Type B pancreatic cell (in vitro differentiated cells): ENCODE data around the gene SRGAP3. TPM values are rescaled to one million over a fixed set of nuclear protein-coding genes. Genes with fewer than 3 reads are reported as not detected.

Experiments used
- DNase-seq: peaks from one replicate; pipeline ENCODE4 v3.0.0; 2021; ENCODE audit warnings: mixed read lengths; ENCODE audit not compliant: unreplicated experiment; ENCODE audit errors: extremely low spot score
- H3K27ac Mint-ChIP-seq: 2 replicates; pipeline ENCODE4 v1.8.0; 2021; ENCODE audit warnings: mild to moderate bottlenecking, mixed read lengths
- H3K27me3 Mint-ChIP-seq: 2 replicates; pipeline ENCODE4 v1.8.0; 2021; ENCODE audit warnings: mixed read lengths
- H3K36me3 Mint-ChIP-seq: 2 replicates; pipeline ENCODE4 v1.8.0; 2021; ENCODE audit warnings: mixed read lengths
- H3K4me1 Mint-ChIP-seq: one replicate; pipeline ENCODE4 v1.8.0; 2021; ENCODE audit warnings: mixed read lengths; ENCODE audit not compliant: unreplicated experiment
- H3K4me3 Mint-ChIP-seq: 2 replicates; pipeline ENCODE4 v1.8.0; 2021; ENCODE audit warnings: mild to moderate bottlenecking, mixed read lengths
- H3K9me3 Mint-ChIP-seq: 2 replicates; pipeline ENCODE4 v1.8.0; 2021; ENCODE audit warnings: mixed read lengths
- total RNA-seq: library from RNA; stranded (reverse); gene quantifications from 2 replicates; pipeline ENCODE4 v1.2.1, GENCODE V29; 2021; ENCODE audit warnings: low replicate concordance
- TF ChIP-seq, protein P1 (sequence below): fragments of 200-600 bp; sonication (generic); conservative IDR thresholded peaks from 2 replicates; pipeline ENCODE4 v1.5.0; 2021; ENCODE audit warnings: antibody characterized with exemption, mild to moderate bottlenecking

The SRGAP3 gene
- total RNA-seq, 1 donor from 2014 or later, result 41.7 TPM

- Mint-ChIP-seq H3K9me3 (no peaks in the 10 kb centered on the region), H3K27ac (peak overlapping the region; percentile 13), H3K4me3 (no peak overlapping the region), H3K27me3 (peaks cover 5% of the 10 kb centered on the region), H3K36me3 (peaks cover 15% of the 10 kb centered on the region), H3K4me1 (peaks cover 47% of the 10 kb centered on the region)
- no peak for DNase-seq
- TF ChIP-seq, protein P1, sequence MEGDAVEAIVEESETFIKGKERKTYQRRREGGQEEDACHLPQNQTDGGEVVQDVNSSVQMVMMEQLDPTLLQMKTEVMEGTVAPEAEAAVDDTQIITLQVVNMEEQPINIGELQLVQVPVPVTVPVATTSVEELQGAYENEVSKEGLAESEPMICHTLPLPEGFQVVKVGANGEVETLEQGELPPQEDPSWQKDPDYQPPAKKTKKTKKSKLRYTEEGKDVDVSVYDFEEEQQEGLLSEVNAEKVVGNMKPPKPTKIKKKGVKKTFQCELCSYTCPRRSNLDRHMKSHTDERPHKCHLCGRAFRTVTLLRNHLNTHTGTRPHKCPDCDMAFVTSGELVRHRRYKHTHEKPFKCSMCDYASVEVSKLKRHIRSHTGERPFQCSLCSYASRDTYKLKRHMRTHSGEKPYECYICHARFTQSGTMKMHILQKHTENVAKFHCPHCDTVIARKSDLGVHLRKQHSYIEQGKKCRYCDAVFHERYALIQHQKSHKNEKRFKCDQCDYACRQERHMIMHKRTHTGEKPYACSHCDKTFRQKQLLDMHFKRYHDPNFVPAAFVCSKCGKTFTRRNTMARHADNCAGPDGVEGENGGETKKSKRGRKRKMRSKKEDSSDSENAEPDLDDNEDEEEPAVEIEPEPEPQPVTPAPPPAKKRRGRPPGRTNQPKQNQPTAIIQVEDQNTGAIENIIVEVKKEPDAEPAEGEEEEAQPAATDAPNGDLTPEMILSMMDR, result peak; percentile 41
Measured at GRCh38 chr3:9102240-9102981, 147.0 kb downstream of the SRGAP3 start.

- H3K27ac Mint-ChIP-seq, result no peak overlapping the region
- H3K27me3 Mint-ChIP-seq, result peaks cover 5% of the 10 kb centered on the region
- no peak for DNase-seq
- H3K36me3 Mint-ChIP-seq, result peaks cover 12% of the 10 kb centered on the region
- peaks cover 47% of the 10 kb centered on the region for H3K4me1 Mint-ChIP-seq
- no peak overlapping the region for H3K4me3 Mint-ChIP-seq
- TF ChIP-seq, protein P1, result no peak
- H3K9me3 Mint-ChIP-seq, result no peaks in the 10 kb centered on the region
Measured at GRCh38 chr3:9101286-9101685, 148.2 kb downstream of the SRGAP3 start.

DNA sequence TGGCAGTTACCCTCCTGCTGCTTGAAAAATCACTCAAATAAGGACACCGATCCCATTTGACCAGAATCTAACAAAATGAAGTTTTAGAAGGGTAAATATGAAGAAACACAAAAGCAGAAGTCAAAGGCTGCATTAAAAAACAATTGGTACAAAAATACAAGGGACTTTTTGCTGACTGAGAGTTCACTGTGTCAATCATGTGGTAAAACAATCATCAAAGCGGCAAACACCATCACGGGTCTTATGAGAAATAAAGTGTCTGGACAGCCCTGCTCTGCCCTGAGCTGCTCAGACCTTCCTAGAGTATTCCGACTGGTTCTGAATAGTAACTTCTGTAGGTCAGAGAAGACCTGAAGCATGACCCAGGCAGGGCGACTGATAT, 148.9 kb downstream of the SRGAP3 start:
- Mint-ChIP-seq H3K4me1 (peaks cover 46% of the 10 kb centered on the region), H3K27ac (no peak overlapping the region), H3K27me3 (peaks cover 5% of the 10 kb centered on the region), H3K36me3 (peaks cover 12% of the 10 kb centered on the region), H3K4me3 (no peak overlapping the region), H3K9me3 (no peaks in the 10 kb centered on the region)
- DNase-seq, result no peak
- TF ChIP-seq, protein P1, result no peak

GRCh38 chr3:9099702-9100512, 149.5 kb downstream of the SRGAP3 start:
- peaks cover 42% of the 10 kb centered on the region for H3K4me1 Mint-ChIP-seq
- no peak for DNase-seq
- H3K36me3 Mint-ChIP-seq, result peaks cover 12% of the 10 kb centered on the region
- no peaks in the 10 kb centered on the region for H3K9me3 Mint-ChIP-seq
- peaks cover 5% of the 10 kb centered on the region for H3K27me3 Mint-ChIP-seq
- H3K4me3 Mint-ChIP-seq, result no peak overlapping the region
- H3K27ac Mint-ChIP-seq, result no peak overlapping the region
- TF ChIP-seq, protein P1, result no peak

DNA sequence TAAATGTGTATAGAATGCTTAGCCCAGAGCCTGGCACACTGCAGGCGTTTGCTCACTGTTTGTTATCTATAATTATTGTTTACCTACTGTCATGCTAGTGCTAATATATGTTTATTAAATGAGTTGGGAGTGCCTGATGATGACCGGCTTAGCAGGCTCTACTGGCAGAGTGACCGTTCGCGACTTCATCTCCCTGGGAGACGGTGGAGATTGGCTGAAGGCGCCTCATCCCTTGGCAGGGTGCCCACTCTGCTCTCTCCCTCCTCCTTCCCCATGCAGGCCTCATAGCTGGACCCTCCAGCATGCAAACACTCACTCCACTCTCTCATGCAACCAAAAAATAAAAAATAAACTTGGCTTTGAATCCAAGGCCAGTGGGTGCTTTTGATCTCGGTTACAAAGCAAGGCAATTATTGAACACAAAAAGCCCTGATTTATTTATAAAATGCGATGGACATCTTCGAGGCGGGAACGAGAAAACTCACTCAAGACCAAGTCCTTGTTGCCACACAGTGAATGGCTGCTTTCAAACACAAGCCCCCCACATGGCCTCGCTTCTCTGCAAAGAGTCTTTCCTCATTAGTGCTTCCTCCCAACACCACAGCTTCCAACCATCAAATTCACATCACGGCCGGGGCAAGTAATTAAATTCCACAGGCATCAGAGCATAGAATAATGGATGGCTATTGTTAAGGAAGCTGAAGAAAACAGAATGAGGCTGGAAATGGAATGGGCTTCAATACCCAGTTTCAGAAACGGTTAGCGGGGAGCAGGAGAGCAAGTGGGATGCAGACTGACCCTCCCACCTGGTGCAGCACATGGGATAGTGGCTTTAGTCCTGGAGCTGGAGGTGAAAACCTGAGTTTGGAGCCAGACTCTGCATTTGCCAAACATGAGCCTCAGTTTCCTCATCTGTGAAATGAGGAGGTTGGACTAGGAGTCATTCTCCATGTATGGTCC, 150.4 kb downstream of the SRGAP3 start:
- Mint-ChIP-seq H3K9me3 (no peaks in the 10 kb centered on the region), H3K27ac (peak overlapping the region; percentile 26), H3K4me1 (peaks cover 42% of the 10 kb centered on the region)

More for the DNA sequence above, 150.4 kb downstream of the SRGAP3 start:
- no peak for DNase-seq
- H3K27me3 Mint-ChIP-seq, result peaks cover 5% of the 10 kb centered on the region
- peak overlapping the region; percentile 67 for H3K4me3 Mint-ChIP-seq
- TF ChIP-seq, protein P1, result no peak
- H3K36me3 Mint-ChIP-seq, result peaks cover 12% of the 10 kb centered on the region
